Mesendoderm (in vitro differentiated cells): ENCODE data around the gene ART5.

Experiments
- DNase-seq: peaks from one replicate; pipeline ENCODE4 v3.0.0; 2013
- H2AK5ac ChIP-seq: 2 replicates; pipeline ENCODE4 v1.6.1; 2013; ENCODE audit warnings: low read length, inconsistent platforms
- H2BK120ac ChIP-seq: 2 replicates; pipeline ENCODE4 v1.6.1; 2013; ENCODE audit warnings: low read depth, mild to moderate bottlenecking, low read length, moderate library complexity, mixed read lengths
- H2BK15ac ChIP-seq: replicated peaks from 2 replicates; pipeline ENCODE4 v1.6.1; 2013; ENCODE audit warnings: low read depth, mild to moderate bottlenecking, moderate library complexity
- H2BK5ac ChIP-seq: 2 replicates; pipeline ENCODE4 v1.6.1; 2013; ENCODE audit warnings: low read length, inconsistent platforms
- H3K18ac ChIP-seq: 2 replicates; pipeline ENCODE4 v1.6.1; 2013; ENCODE audit warnings: mild to moderate bottlenecking, low read length, mixed read lengths
- H3K23ac ChIP-seq: one replicate; pipeline ENCODE4 v1.6.1; 2013; ENCODE audit warnings: low read length
- H3K27ac ChIP-seq: 2 replicates; pipeline ENCODE4 v1.5.1; 2013; ENCODE audit warnings: low read depth, mild to moderate bottlenecking, inconsistent platforms, low read length, moderate library complexity
- H3K27me3 ChIP-seq: 2 replicates; pipeline ENCODE4 v1.6.1; 2013; ENCODE audit warnings: low read length, control low read depth, mild to moderate bottlenecking, inconsistent platforms; ENCODE audit not compliant: insufficient read depth, poor library complexity
- H3K36me3 ChIP-seq: 2 replicates; pipeline ENCODE4 v1.6.1; 2013; ENCODE audit warnings: low read length, inconsistent platforms; ENCODE audit not compliant: control insufficient read depth, insufficient read depth
- H3K4ac ChIP-seq: one replicate; pipeline ENCODE4 v1.6.1; 2013; ENCODE audit warnings: low read depth, mild to moderate bottlenecking, low read length, moderate library complexity
- H3K4me1 ChIP-seq: 2 replicates; pipeline ENCODE4 v1.6.1; 2013; ENCODE audit warnings: low read depth, low read length, inconsistent platforms; ENCODE audit not compliant: control insufficient read depth
- H3K4me2 ChIP-seq: 2 replicates; pipeline ENCODE4 v1.6.1; 2013; ENCODE audit warnings: low read length
- H3K4me3 ChIP-seq: 2 replicates; pipeline ENCODE4 v1.5.1; 2013; ENCODE audit warnings: mild to moderate bottlenecking, low read length
- H3K56ac ChIP-seq: one replicate; pipeline ENCODE4 v1.6.1; 2013; ENCODE audit warnings: low read length
- H3K79me1 ChIP-seq: 2 replicates; pipeline ENCODE4 v1.6.1; 2013; ENCODE audit warnings: low read length, inconsistent platforms
- H3K79me2 ChIP-seq: 2 replicates; pipeline ENCODE4 v1.6.1; 2013; ENCODE audit warnings: mild to moderate bottlenecking, low read length; ENCODE audit not compliant: control insufficient read depth, insufficient read depth
- H3K9ac ChIP-seq: 2 replicates; pipeline ENCODE4 v1.6.1; 2013; ENCODE audit warnings: low read length, inconsistent platforms
- H4K5ac ChIP-seq: one replicate; pipeline ENCODE4 v1.6.1; 2013; ENCODE audit warnings: low read length
- H4K8ac ChIP-seq: one replicate; pipeline ENCODE4 v1.6.1; 2013; ENCODE audit warnings: low read depth, mild to moderate bottlenecking, control low read depth, low read length, moderate library complexity
- WGBS: extraction: QIAGEN DNeasy Blood & Tissue Kit; methylation state at CpG from one replicate; pipeline ENCODE4 v1.1.7; 2013; ENCODE audit warnings: low lambda C conversion rate, missing lambda C conversion rate; ENCODE audit not compliant: insufficient coverage; ENCODE audit errors: extremely low coverage; 5-methylcytosine and 5-hydroxymethylcytosine counted together

Gene ART5

DNA sequence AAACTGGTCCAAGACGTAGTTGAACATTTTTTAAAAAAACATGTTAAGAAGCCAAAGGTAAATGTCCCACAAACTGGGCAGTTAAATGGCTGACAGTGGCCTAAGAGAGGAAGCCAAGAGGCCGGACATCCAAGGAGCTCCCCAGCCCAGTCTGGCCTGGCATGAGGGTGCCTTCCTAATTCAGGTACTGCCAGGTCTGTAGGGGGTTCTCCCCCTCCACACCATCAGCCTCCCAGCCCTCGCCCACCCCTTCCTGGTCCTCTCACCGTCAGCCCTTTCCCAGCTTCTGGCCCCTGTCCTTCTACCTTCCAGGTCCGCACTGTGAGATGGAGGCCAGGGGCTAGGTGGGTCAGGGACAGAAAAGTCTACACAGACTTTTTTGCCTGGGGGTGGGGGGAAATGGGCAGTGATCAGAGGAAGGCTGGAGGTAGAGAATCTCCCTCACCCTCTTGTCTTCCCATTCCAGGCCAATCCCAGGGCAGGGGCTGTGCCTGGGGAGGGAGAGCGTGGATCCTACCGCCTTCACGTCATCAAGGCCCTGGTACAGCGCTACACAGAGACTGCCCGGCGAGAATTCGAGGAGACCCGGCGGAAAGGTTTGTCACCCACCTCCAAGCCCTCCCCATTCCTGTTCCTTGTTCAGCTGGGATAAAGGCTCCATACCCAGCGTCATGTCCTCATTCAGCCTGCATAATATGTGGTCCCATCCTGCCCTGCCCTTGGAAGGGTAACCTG, 6.0 kb downstream of the ART5 start:
- no peak overlapping the region for H2AK5ac ChIP-seq
- no peak overlapping the region for H3K56ac ChIP-seq
- H4K5ac ChIP-seq: no peak overlapping the region
- H3K36me3 ChIP-seq: no peaks in the 10 kb centered on the region
- H2BK120ac ChIP-seq: no peak overlapping the region
- H2BK5ac ChIP-seq: no peak overlapping the region
- H3K27ac ChIP-seq: no peak overlapping the region
- H3K4me3 ChIP-seq: no peak overlapping the region
- DNase-seq: no peak
- H3K4me2 ChIP-seq: no peak overlapping the region
- no CpG with 5 or more reads among the region's 15 CpGs for WGBS
- H3K9ac ChIP-seq: no peak overlapping the region
- H3K23ac ChIP-seq: no peak overlapping the region
- H3K79me1 ChIP-seq: no peaks in the 10 kb centered on the region
- no peak overlapping the region for H2BK15ac ChIP-seq
- H3K79me2 ChIP-seq: no peaks in the 10 kb centered on the region
- H4K8ac ChIP-seq: no peak overlapping the region
- H3K27me3 ChIP-seq: no peaks in the 10 kb centered on the region
- H3K18ac ChIP-seq: no peak overlapping the region
- no peaks in the 10 kb centered on the region for H3K4me1 ChIP-seq
- H3K4ac ChIP-seq: no peak overlapping the region

DNA sequence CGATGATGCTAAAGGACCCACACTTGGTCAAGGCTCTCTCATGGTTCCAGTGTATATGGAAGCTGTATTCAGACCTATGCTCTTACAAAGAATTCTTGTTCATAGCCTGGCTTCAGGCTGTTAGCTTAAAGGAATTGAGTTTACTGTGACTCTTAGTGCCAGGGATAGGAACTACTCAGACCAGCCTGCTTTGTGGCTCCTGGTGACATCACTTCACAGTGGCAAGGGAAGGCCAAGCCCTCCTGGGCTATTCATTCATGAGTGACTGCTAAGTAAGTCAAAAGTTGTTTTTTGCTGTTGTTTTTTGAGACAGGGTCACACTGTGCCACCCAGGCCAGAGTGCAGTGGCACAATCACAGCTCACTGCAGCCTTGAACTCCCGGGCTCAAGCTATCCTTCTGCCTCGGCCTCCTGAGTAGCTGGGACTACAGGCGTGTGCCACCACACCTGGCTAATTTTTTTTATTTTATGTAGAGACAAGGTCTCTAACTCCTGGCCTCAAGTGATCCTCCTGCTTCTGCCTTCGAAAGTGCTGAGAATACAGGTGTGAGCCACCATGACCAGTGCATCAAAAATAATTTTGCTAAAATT, 9.6 kb downstream of the ART5 start:
- Histone ChIP-seq H3K79me1 (no peaks in the 10 kb centered on the region), H3K23ac (no peak overlapping the region), H3K56ac (no peak overlapping the region), H3K27ac (no peak overlapping the region), H3K36me3 (no peaks in the 10 kb centered on the region), H3K18ac (no peak overlapping the region), H3K4ac (no peak overlapping the region), H2BK120ac (no peak overlapping the region), H3K9ac (no peak overlapping the region), H3K4me3 (no peak overlapping the region), H3K4me1 (no peaks in the 10 kb centered on the region), H3K4me2 (no peak overlapping the region), H2BK5ac (no peak overlapping the region), H4K5ac (no peak overlapping the region), H2AK5ac (no peak overlapping the region), H2BK15ac (no peak overlapping the region), H4K8ac (no peak overlapping the region), H3K79me2 (no peaks in the 10 kb centered on the region), H3K27me3 (no peaks in the 10 kb centered on the region)
- no CpG with 5 or more reads among the region's 5 CpGs for WGBS
- no peak for DNase-seq

DNA sequence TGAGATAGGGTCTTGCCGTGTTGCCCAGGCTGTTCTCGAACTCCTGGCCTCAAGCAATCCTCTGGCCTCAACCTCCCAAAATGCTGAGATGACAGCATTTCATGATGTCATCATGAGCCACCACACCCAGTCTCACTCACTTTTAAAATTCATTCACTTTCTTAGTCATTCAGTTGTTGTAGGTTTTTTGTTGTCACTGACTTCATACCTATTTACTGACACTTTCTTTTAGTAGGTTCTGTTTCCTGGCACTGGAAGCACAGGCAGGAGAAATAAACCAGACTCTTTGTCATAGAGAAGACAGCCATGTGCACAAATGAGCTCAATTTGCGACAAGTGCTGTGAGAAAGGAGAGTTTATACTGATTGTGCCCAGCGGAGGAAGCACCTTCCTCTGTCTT, 10.5 kb downstream of the ART5 start:
- Histone ChIP-seq H3K56ac (no peak overlapping the region), H3K27me3 (no peaks in the 10 kb centered on the region), H3K36me3 (no peaks in the 10 kb centered on the region), H3K23ac (no peak overlapping the region), H3K79me1 (no peaks in the 10 kb centered on the region), H3K4me1 (no peaks in the 10 kb centered on the region), H2AK5ac (no peak overlapping the region), H3K4me3 (no peak overlapping the region), H3K27ac (no peak overlapping the region), H3K9ac (no peak overlapping the region), H4K8ac (no peak overlapping the region), H2BK5ac (no peak overlapping the region), H3K4me2 (no peak overlapping the region), H3K18ac (no peak overlapping the region), H3K79me2 (no peaks in the 10 kb centered on the region), H3K4ac (no peak overlapping the region), H4K5ac (no peak overlapping the region), H2BK15ac (no peak overlapping the region), H2BK120ac (no peak overlapping the region)
- WGBS: no CpG with 5 or more reads among the region's 4 CpGs
- no peak for DNase-seq

DNA sequence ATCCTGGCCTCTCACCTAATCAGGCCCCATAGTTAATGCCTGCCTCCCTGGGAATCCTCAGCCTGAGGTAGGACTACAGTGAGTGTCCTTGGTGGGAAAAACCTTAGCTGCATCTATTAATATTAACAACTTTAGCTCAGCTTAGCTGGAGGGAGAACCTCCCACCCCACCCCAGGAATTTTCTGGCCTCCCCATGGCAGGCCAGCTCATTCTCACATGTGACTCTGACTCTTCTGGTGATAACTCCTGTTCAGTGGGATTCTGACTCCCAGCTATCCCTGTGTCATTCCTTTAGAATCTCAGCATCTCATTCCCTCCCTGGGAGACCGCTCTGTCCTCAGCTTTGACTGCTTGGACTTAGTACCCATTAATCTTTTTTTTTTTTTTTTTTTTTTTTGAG, 14.5 kb downstream of the ART5 start:
- no peak overlapping the region for H2AK5ac ChIP-seq
- no peak overlapping the region for H3K18ac ChIP-seq
- H3K79me2 ChIP-seq: no peaks in the 10 kb centered on the region
- H4K5ac ChIP-seq: no peak overlapping the region
- H3K56ac ChIP-seq: no peak overlapping the region
- no peak overlapping the region for H2BK5ac ChIP-seq
- H4K8ac ChIP-seq: no peak overlapping the region
- no peaks in the 10 kb centered on the region for H3K4me1 ChIP-seq
- no peaks in the 10 kb centered on the region for H3K79me1 ChIP-seq
- no peak overlapping the region for H3K9ac ChIP-seq
- H3K27ac ChIP-seq: no peak overlapping the region
- no peak overlapping the region for H3K23ac ChIP-seq
- H3K4ac ChIP-seq: no peak overlapping the region
- no peaks in the 10 kb centered on the region for H3K27me3 ChIP-seq
- no peak overlapping the region for H2BK15ac ChIP-seq
- no peaks in the 10 kb centered on the region for H3K36me3 ChIP-seq
- no peak overlapping the region for H3K4me2 ChIP-seq
- DNase-seq: peak; percentile 35
- no peak overlapping the region for H3K4me3 ChIP-seq
- no CpG with 5 or more reads among the region's 1 CpG for WGBS
- H2BK120ac ChIP-seq: no peak overlapping the region

DNA sequence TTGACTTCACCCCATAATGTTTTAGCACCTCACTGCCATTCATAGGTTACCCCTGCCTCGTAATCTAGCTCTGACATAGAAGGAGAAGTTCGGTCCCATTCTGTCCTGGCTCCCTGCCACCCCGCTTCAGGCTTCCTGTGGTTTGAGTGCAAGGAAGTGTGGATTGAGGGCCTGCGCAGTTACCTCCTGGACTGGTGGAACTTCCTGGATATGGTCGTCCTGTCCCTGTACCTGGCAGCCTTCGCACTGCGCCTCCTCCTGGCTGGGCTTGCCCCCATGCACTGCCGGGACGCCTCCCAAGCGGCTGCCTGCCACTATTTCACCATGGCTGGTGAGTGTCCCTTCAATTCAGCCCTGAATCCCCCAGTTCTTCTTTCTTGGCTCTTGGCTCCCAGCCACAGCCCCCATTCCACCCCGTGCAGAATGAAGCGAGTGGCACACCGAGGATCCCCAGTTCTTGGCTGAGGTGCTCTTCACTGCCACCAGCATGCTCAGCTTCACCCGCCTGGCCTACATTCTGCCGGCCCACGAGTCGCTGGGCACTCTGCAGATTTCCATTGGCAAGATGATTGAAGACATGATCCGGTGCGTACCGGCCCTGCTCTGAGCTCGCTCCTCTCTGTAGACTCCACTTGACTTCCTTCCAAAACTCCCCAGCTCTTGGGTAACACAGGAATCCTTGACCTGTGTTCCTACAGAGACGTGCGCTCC, 15.4 kb downstream of the ART5 start:
- Histone ChIP-seq H3K56ac (peak overlapping the region; percentile 3), H3K27me3 (no peaks in the 10 kb centered on the region), H4K8ac (no peak overlapping the region), H3K4me3 (no peak overlapping the region), H3K79me1 (no peaks in the 10 kb centered on the region), H2BK15ac (no peak overlapping the region), H4K5ac (no peak overlapping the region), H3K4ac (no peak overlapping the region), H3K4me2 (no peak overlapping the region), H3K4me1 (peaks cover 2% of the 10 kb centered on the region), H2BK5ac (no peak overlapping the region), H3K23ac (no peak overlapping the region), H3K36me3 (no peaks in the 10 kb centered on the region), H2AK5ac (no peak overlapping the region), H3K9ac (no peak overlapping the region), H3K79me2 (no peaks in the 10 kb centered on the region), H2BK120ac (no peak overlapping the region), H3K18ac (no peak overlapping the region), H3K27ac (no peak overlapping the region)
- WGBS: no CpG with 5 or more reads among the region's 23 CpGs
- DNase-seq: no peak
